ENCODE results near the gene SERP2. TPM values are rescaled to one million over a fixed set of nuclear protein-coding genes. Genes with fewer than 3 reads are reported as not detected.

Gene SERP2
- total and polyA plus RNA-seq, 9 of the 15 experiments (the other 6 are each of a cell fraction or from before 2014, with no cell fraction given) = 0.13 TPM; not detected in 8

GRCh38 chr13:44396701-44397580 lies 23.3 kb downstream of the SERP2 start:
- H3K4me2 ChIP-seq (ENCODE audit: insufficient read depth, low read length) = peak overlapping the region; percentile 63
- CTCF ChIA-PET (ENCODE audit: low intra/inter-chr PET ratio) = no interaction called here
- FAIRE-seq (peak; percentile 65), DNase-seq (ENCODE audit: extremely low read depth in 1 of 4, low spot score in 3 of 4) (peak; percentile 23 to 46 (median 30)), ATAC-seq (peak; percentile 17)
- H4K20me1 ChIP-seq (replicated peaks; ENCODE audit: control insufficient read depth, insufficient read depth, low read length) = no peaks in the 10 kb centered on the region
- H3K27me3 ChIP-seq (ENCODE audit: control insufficient read depth in 2 of 2, insufficient read depth in 2 of 2, low read length in 2 of 2) = no peaks in the 10 kb centered on the region
- H3K9me1 ChIP-seq (ENCODE audit: control insufficient read depth, insufficient read depth, low read length) = no peaks in the 10 kb centered on the region
- POLR2A ChIA-PET = interaction anchor here (1.1 kb wide), 1 partner anchor 22 kb away, joined by 3 read pairs; no protein-coding TSS in a partner anchor
- H3K9me3 ChIP-seq (replicated peaks; ENCODE audit: control insufficient read depth, insufficient read depth, low read depth, low read length) = no peaks in the 10 kb centered on the region
- H3K27ac ChIP-seq (ENCODE audit: extremely low read depth, low read depth, low read length) = peak overlapping the region; percentile 78
- no peaks in the 10 kb centered on the region for H3K79me2 ChIP-seq (ENCODE audit: control insufficient read depth, insufficient read depth, low read length)
- peak overlapping the region; percentile 84 for H2AFZ ChIP-seq (ENCODE audit: low read depth, low read length)
- no TSS peak for BruUV-seq (replicated peaks)
- H3K4me3 ChIP-seq = no peak overlapping the region
- WGBS (ENCODE audit: insufficient coverage, low coverage, missing lambda C conversion rate) = 27% methylated on average over 25 of the region's 26 CpGs
- peak overlapping the region; percentile 45 to 59; a peak in 3 of 4 replicates for H3K9ac ChIP-seq (ENCODE audit: insufficient read depth in 1 of 2, low read depth in 2 of 2, low read length in 2 of 2)
- no peaks in the 10 kb centered on the region for H3K36me3 ChIP-seq (ENCODE audit: control insufficient read depth, insufficient read depth, low read length)
- in situ Hi-C loops (cut with MboI) = no loop called here
- intact Hi-C loops (cut with micrococcal nuclease) = no loop called here
- H3K4me1 ChIP-seq (replicated peaks in 1 of 2; ENCODE audit: control insufficient read depth in 2 of 2, insufficient read depth in 2 of 2, low read length in 2 of 2) = peaks cover 23 to 34% of the 10 kb centered on the region in 2 experiments; a peak in 4 of 5 replicates
- TF ChIP-seq CBFA2T3 (IDR thresholded peaks at IDR 0.05) = peak; percentile 28; the same call in 1 of the 2 replicates
- peak; percentile 54 for TF ChIP-seq GABPA (tag; conservative IDR thresholded peaks at IDR 0.05; ENCODE audit: low read depth)
- TF ChIP-seq IRF1 (CRISPR knock-in tag; IDR thresholded peaks at IDR 0.05; ENCODE audit: borderline replicate concordance) = no peak
- no peak for TF ChIP-seq JUNB (CRISPR knock-in tag; conservative IDR thresholded peaks at IDR 0.05)
- 0 out of 2 replicates have a peak, but pooled peaks have one; percentile 16 for TF ChIP-seq ATF4 (CRISPR knock-in tag; IDR thresholded peaks at IDR 0.05)
- TF ChIP-seq THAP12 (CRISPR knock-in tag; IDR thresholded peaks at IDR 0.05) = no peak
- no peak for TF ChIP-seq ZNF143 (CRISPR knock-in tag; IDR thresholded peaks at IDR 0.05)
- no peak for TF ChIP-seq ZNF347 (CRISPR knock-in tag; IDR thresholded peaks at IDR 0.05; ENCODE audit: low read depth)
- TF ChIP-seq SMAD4 (CRISPR knock-in tag; conservative IDR thresholded peaks at IDR 0.05) = peak; percentile 14; the same call in 1 of the 2 replicates
- peak; percentile 7; the same call in 1 of the 2 replicates for TF ChIP-seq MAX (CRISPR knock-in tag; IDR thresholded peaks at IDR 0.05)
- no peak for TF ChIP-seq NR4A1 (CRISPR knock-in tag; IDR thresholded peaks at IDR 0.05)
- TF ChIP-seq NR4A1 (tag; IDR thresholded peaks at IDR 0.05) = no peak
- TF ChIP-seq TFAP4 (CRISPR knock-in tag; IDR thresholded peaks at IDR 0.05; ENCODE audit: borderline replicate concordance) = peak; percentile 90
- TF ChIP-seq SRF (CRISPR knock-in tag; IDR thresholded peaks at IDR 0.05) = peak in 1 of 2 experiments; percentile 88; a peak in 2 of 4 replicates

All from K562 (cell line).